CD14-positive monocyte (primary cell): Measurements from ENCODE around the gene AJAP1. TPM values are rescaled to one million over a fixed set of nuclear protein-coding genes. Genes with fewer than 3 reads are reported as not detected.

Experiments used
- DNase-seq, 3 donors: peaks; one replicate each; pipeline ENCODE4 v3.0.0-alpha.2; 2011 to 2022
- H2AFZ ChIP-seq: 2 replicates; pipeline ENCODE4 v1.6.0; 2012; ENCODE audit warnings: mild to moderate bottlenecking, low read depth, low read length, inconsistent platforms; ENCODE audit not compliant: insufficient read depth, poor library complexity, severe bottlenecking
- H3K27ac ChIP-seq, 2 donors: 1 replicate in 1 of 2; 2 replicates in 1 of 2; pipeline ENCODE4 v1.5.1; 2012 to 2013; ENCODE audit warnings: low read length in 2 of 2, control low read depth in 1 of 2, inconsistent platforms in 1 of 2, low read depth in 1 of 2, mild to moderate bottlenecking in 1 of 2
- H3K27me3 ChIP-seq, 2 donors: one replicate each; pipeline versions ENCODE4 v1.6.0 to v1.6.1; 2011 to 2013; ENCODE audit warnings: low read length in 2 of 2; ENCODE audit not compliant: control insufficient read depth in 2 of 2, insufficient read depth in 2 of 2
- H3K36me3 ChIP-seq, 2 donors: replicated peaks in 1 of 2; 1 replicate in 1 of 2; 2 replicates in 1 of 2; pipeline versions ENCODE4 v1.5.1 to v1.6.1; 2012 to 2013; ENCODE audit warnings: low read length in 2 of 2, control low read depth in 1 of 2, inconsistent platforms in 1 of 2, mild to moderate bottlenecking in 1 of 2; ENCODE audit not compliant: insufficient read depth in 2 of 2, control insufficient read depth in 1 of 2
- H3K4me1 ChIP-seq, 2 donors: 1 replicate in 1 of 2; 2 replicates in 1 of 2; pipeline versions ENCODE4 v1.5.1 to v1.6.1; 2012 to 2013; ENCODE audit warnings: low read length in 2 of 2, control low read depth in 1 of 2, inconsistent platforms in 1 of 2, mild to moderate bottlenecking in 1 of 2, moderate library complexity in 1 of 2; ENCODE audit not compliant: insufficient read depth in 2 of 2, control insufficient read depth in 1 of 2
- H3K4me2 ChIP-seq: replicated peaks from 2 replicates; pipeline ENCODE3; 2012; ENCODE audit warnings: low read length, moderate library complexity, mild to moderate bottlenecking; ENCODE audit not compliant: poor library complexity, severe bottlenecking; ENCODE audit errors: extremely low read depth
- H3K4me3 ChIP-seq, 3 experiments: fragments of 200-600 bp in 1 of 3; sonication (generic) in 1 of 3; replicated peaks in 1 of 3; 1 replicate in 2 of 3; 2 replicates in 1 of 3; pipeline ENCODE4 v1.5.1; 2011 to 2013; ENCODE audit warnings: low read length in 3 of 3, mild to moderate bottlenecking in 3 of 3, control low read depth in 2 of 3, low read depth in 2 of 3, inconsistent platforms in 1 of 3, moderate library complexity in 1 of 3
- H3K79me2 ChIP-seq: 2 replicates; pipeline ENCODE4 v1.6.0; 2012; ENCODE audit warnings: mild to moderate bottlenecking, control low read depth, inconsistent platforms, low read length, moderate library complexity; ENCODE audit not compliant: insufficient read depth
- H3K9ac ChIP-seq: 2 replicates; pipeline ENCODE4 v1.6.0; 2017; ENCODE audit warnings: low read length, mild to moderate bottlenecking; ENCODE audit not compliant: insufficient read depth, poor library complexity, severe bottlenecking
- H3K9me3 ChIP-seq, 2 donors: replicated peaks in 1 of 2; 1 replicate in 1 of 2; 2 replicates in 1 of 2; pipeline versions ENCODE4 v1.5.1 to v1.6.1; 2012 to 2013; ENCODE audit warnings: low read length in 2 of 2, control low read depth in 1 of 2; ENCODE audit not compliant: control insufficient read depth in 1 of 2, insufficient read depth in 1 of 2
- H4K20me1 ChIP-seq: 2 replicates; pipeline ENCODE4 v1.6.0; 2012; ENCODE audit warnings: mild to moderate bottlenecking, low read length, control low read depth, moderate library complexity; ENCODE audit not compliant: insufficient read depth
- H3K27ac Mint-ChIP-seq, 7 donors: one replicate each; pipeline ENCODE4 v1.8.0; 2020; ENCODE audit warnings: mild to moderate bottlenecking in 7 of 7, mixed read lengths in 7 of 7, moderate library complexity in 6 of 7, inconsistent platforms in 2 of 7
- H3K27me3 Mint-ChIP-seq, 3 donors: one replicate each; pipeline ENCODE4 v1.8.0; 2021 to 2022; ENCODE audit warnings: low read depth in 3 of 3, mild to moderate bottlenecking in 3 of 3, mixed read lengths in 3 of 3, moderate library complexity in 3 of 3, inconsistent platforms in 1 of 3
- H3K36me3 Mint-ChIP-seq, 2 donors: one replicate each; pipeline ENCODE4 v1.8.0; 2020; ENCODE audit warnings: mixed read lengths in 2 of 2, inconsistent platforms in 1 of 2, mild to moderate bottlenecking in 1 of 2
- H3K4me1 Mint-ChIP-seq: one replicate; pipeline ENCODE4 v1.8.0; 2020; ENCODE audit warnings: mild to moderate bottlenecking, mixed read lengths
- H3K4me3 Mint-ChIP-seq, 2 donors: one replicate each; pipeline ENCODE4 v1.8.0; 2020; ENCODE audit warnings: mild to moderate bottlenecking in 2 of 2, mixed read lengths in 2 of 2, moderate library complexity in 1 of 2
- H3K9me3 Mint-ChIP-seq, 7 donors: one replicate each; pipeline ENCODE4 v1.8.0; 2020 to 2022; ENCODE audit warnings: mixed read lengths in 7 of 7, mild to moderate bottlenecking in 6 of 7, moderate library complexity in 6 of 7, inconsistent platforms in 2 of 7
- WGBS: methylation state at CpG from one replicate; pipeline ENCODE4 v1.1.5; 2013; ENCODE audit warnings: missing lambda C conversion rate; ENCODE audit not compliant: insufficient coverage; 5-methylcytosine and 5-hydroxymethylcytosine counted together
- intact Hi-C, 2 donors: fragments of 100-400 bp; cut with micrococcal nuclease; formaldehyde crosslinking; loops; one replicate each; pipeline versions ENCODE4 v1.15.0 to v1.15.1; 2023
- polyA plus RNA-seq, 3 donors: library from polyadenylated mRNA; depleted of rRNA in 1 of 3; unstranded in 2 of 3; stranded (reverse) in 1 of 3; fragments of 300-500 nt in 2 of 3; fragments of >200 nt in 1 of 3; fragmentation: Illumina TruSeq in 2 of 3; gene quantifications; 1 replicate in 2 of 3; 2 replicates in 1 of 3; pipeline ENCODE4 v1.2.3, GENCODE V29; 2012 to 2021
- TF ChIP-seq, protein P1 (sequence below): fragments of 200-600 bp; IDR thresholded peaks from one replicate; pipeline ENCODE4 v1.8.0; 2022; ENCODE audit warnings: antibody characterized with exemption, mild to moderate bottlenecking

The AJAP1 gene
- polyA plus RNA-seq, 3 donors = not detected

DNA sequence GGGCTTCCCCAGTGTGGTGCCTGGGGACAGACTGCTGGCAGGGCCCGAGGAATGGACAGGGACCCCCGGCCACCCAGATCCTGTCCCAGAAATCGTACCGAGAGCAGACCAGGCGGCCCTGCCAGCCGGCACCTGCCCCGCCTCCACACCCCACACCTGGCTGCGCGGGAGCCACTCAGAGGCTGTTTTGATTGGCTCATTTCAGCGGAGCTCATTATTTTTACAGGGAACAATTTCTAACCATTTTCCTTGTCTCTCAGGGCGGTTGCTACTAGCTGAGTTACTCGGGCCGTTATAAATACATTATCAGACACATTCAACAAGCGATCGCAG lies 39.3 kb upstream of the AJAP1 start:
- no peaks in the 10 kb centered on the region for H3K36me3 Mint-ChIP-seq
- H4K20me1 ChIP-seq = no peaks in the 10 kb centered on the region
- WGBS = 94% methylated on average over 12 of the region's 15 CpGs
- no peaks in the 10 kb centered on the region for H3K4me1 Mint-ChIP-seq
- H3K36me3 ChIP-seq = no peaks in the 10 kb centered on the region
- no peak for DNase-seq
- H3K27me3 Mint-ChIP-seq = peaks cover 0 to 4% (median 0%) of the 10 kb centered on the region in 3 donors
- peaks cover 6 to 18% of the 10 kb centered on the region in 2 donors for H3K9me3 ChIP-seq
- TF ChIP-seq, protein P1, sequence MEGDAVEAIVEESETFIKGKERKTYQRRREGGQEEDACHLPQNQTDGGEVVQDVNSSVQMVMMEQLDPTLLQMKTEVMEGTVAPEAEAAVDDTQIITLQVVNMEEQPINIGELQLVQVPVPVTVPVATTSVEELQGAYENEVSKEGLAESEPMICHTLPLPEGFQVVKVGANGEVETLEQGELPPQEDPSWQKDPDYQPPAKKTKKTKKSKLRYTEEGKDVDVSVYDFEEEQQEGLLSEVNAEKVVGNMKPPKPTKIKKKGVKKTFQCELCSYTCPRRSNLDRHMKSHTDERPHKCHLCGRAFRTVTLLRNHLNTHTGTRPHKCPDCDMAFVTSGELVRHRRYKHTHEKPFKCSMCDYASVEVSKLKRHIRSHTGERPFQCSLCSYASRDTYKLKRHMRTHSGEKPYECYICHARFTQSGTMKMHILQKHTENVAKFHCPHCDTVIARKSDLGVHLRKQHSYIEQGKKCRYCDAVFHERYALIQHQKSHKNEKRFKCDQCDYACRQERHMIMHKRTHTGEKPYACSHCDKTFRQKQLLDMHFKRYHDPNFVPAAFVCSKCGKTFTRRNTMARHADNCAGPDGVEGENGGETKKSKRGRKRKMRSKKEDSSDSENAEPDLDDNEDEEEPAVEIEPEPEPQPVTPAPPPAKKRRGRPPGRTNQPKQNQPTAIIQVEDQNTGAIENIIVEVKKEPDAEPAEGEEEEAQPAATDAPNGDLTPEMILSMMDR = no peak
- intact Hi-C loops = no loop called here
- no peak overlapping the region for H3K9ac ChIP-seq
- no peak overlapping the region for H3K4me3 ChIP-seq
- H3K27ac ChIP-seq = no peak overlapping the region
- H3K4me1 ChIP-seq = no peaks in the 10 kb centered on the region
- H3K79me2 ChIP-seq = no peaks in the 10 kb centered on the region
- H3K27me3 ChIP-seq = no peaks in the 10 kb centered on the region
- no peak overlapping the region for H2AFZ ChIP-seq
- no peak overlapping the region for H3K27ac Mint-ChIP-seq
- peaks cover 4 to 15% (median 13%) of the 10 kb centered on the region in 7 donors for H3K9me3 Mint-ChIP-seq
- no peak overlapping the region for H3K4me3 Mint-ChIP-seq
- no peak overlapping the region for H3K4me2 ChIP-seq

DNA sequence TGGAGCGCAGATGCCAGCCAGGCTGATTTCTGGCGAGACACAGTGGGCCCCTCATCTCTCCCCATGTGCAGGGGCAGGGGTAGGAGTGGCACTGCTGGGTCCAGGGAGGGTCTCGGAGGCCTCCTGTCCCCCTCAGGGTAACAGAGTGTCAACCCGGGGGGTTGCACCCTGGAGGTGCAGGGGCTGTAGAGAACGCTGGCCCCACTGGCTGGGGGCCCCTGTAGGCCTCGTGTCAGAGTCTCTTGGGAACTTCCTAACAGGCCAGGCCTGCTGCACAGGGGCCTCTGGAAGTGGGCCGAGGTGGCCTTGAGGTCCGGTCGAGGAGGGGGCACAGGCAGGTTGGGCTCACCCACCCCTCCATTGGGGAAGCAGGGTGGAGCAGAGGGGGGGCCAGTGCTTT lies 38.9 kb upstream of the AJAP1 start:
- DNase-seq = no peak
- Histone ChIP-seq H3K79me2 (no peaks in the 10 kb centered on the region), H3K27me3 (no peaks in the 10 kb centered on the region), H3K36me3 (no peaks in the 10 kb centered on the region), H2AFZ (no peak overlapping the region), H4K20me1 (no peaks in the 10 kb centered on the region), H3K9me3 (peaks cover 2 to 14% of the 10 kb centered on the region in 2 donors), H3K4me1 (no peaks in the 10 kb centered on the region), H3K4me3 (no peak overlapping the region), H3K9ac (no peak overlapping the region), H3K4me2 (no peak overlapping the region), H3K27ac (no peak overlapping the region)
- WGBS = 92% methylated on average over 4 of the region's 9 CpGs
- Mint-ChIP-seq H3K9me3 (peaks cover 4 to 11% (median 9%) of the 10 kb centered on the region in 7 donors), H3K27ac (no peak overlapping the region), H3K4me1 (no peaks in the 10 kb centered on the region), H3K4me3 (no peak overlapping the region), H3K36me3 (no peaks in the 10 kb centered on the region), H3K27me3 (peaks cover 0 to 4% (median 0%) of the 10 kb centered on the region in 3 donors)
- intact Hi-C loops = no loop called here
- TF ChIP-seq, protein P1 = no peak
